Right lobe of liver (tissue), 6 donors: ENCODE results near the gene CYP4A11. TPM values are rescaled to one million over a fixed set of nuclear protein-coding genes. Genes with fewer than 3 reads are reported as not detected.
"Not testable (repeated sequence)": the region's sequence is repeated elsewhere in the genome, so short reads cannot be mapped to it uniquely, and the experiment has no call there.

ENCODE experiments used
- ATAC-seq, 4 donors: fragments of 200-7000 bp; cut with Tn5 transposase; one replicate each; pipeline ENCODE4 v1.9.1; 2020; ENCODE audit warnings: mild to moderate bottlenecking in 4 of 4, moderate library complexity in 4 of 4
- DNase-seq, 3 donors: peaks; one replicate each; pipeline ENCODE4 v3.0.0-alpha.2; 2020
- H3K27ac ChIP-seq, 3 donors: fragments of 200-600 bp; one replicate each; pipeline ENCODE4 v1.8.0; 2022
- H3K27me3 ChIP-seq, 2 donors: fragments of 200-600 bp; one replicate each; pipeline ENCODE4 v1.8.0; 2022
- H3K36me3 ChIP-seq, 4 donors: fragments of 200-600 bp; sonication (generic) in 1 of 4; one replicate each; pipeline versions ENCODE4 v1.5.1 to v1.8.0; 2017 to 2022; ENCODE audit warnings: control low read depth in 1 of 4
- H3K4me1 ChIP-seq, 4 donors: fragments of 200-600 bp; sonication (generic) in 1 of 4; one replicate each; pipeline versions ENCODE4 v1.5.1 to v1.8.0; 2017 to 2022; ENCODE audit warnings: control low read depth in 1 of 4
- H3K4me3 ChIP-seq, 3 donors: fragments of 200-600 bp; one replicate each; pipeline ENCODE4 v1.8.0; 2022
- H3K9me3 ChIP-seq, 4 donors: fragments of 200-600 bp; sonication (generic) in 1 of 4; one replicate each; pipeline versions ENCODE4 v1.5.1 to v1.8.0; 2017 to 2022; ENCODE audit warnings: control low read depth in 1 of 4
- POLR2A ChIP-seq: fragments of 450-650 bp; IDR thresholded peaks from one replicate; pipeline ENCODE4 v1.6.1; 2017; ENCODE audit warnings: antibody characterized with exemption, mild to moderate bottlenecking
- WGBS: methylation state at CpG from one replicate; pipeline ENCODE4 v1.1.6; 2018; ENCODE audit warnings: low coverage, low lambda C conversion rate; ENCODE audit not compliant: insufficient coverage; ENCODE audit errors: missing lambda C conversion rate; 5-methylcytosine and 5-hydroxymethylcytosine counted together
- intact Hi-C, 2 donors: fragments of 100-400 bp; cut with DNase I; formaldehyde crosslinking; loops; one replicate each; pipeline versions ENCODE4 v1.11.2 to v1.14.1; 2022
- total RNA-seq, 6 experiments: library from RNA; depleted of rRNA in 2 of 6; stranded (reverse); fragments of >200 nt in 2 of 6; fragmentation: NEBNext Ultra II Directional in 3 of 6; extraction: Animal tissue kit (Norgen Biotek cat#: 25700) in 3 of 6; gene quantifications; one replicate each; pipeline versions ENCODE4 v1.1.0 to v1.2.4, GENCODE V29; 2016 to 2023
- TF ChIP-seq, protein P1 (sequence below), 4 donors: fragments of 200-600 bp in 3 of 4; fragments of 450-650 bp in 1 of 4; IDR thresholded peaks; one replicate each; pipeline versions ENCODE4 v1.5.1 to v1.8.0; 2016 to 2022; ENCODE audit warnings: antibody characterized with exemption in 4 of 4, mild to moderate bottlenecking in 2 of 4
- donor health status: DM: no; HTN: yes; CAD: no.
- donor health status: DM: no; HTN: no; CAD: no.
- donor health status: DM: no; HTN: no; CAD: no.
- donor health status: DM: no; HTN: yes; CAD: no.
- donor health status: DM: no; HTN: yes; CAD: no.

Gene CYP4A11
- total RNA-seq, 6 experiments from 2014 or later = 176 to 676 (median 297) TPM

DNA sequence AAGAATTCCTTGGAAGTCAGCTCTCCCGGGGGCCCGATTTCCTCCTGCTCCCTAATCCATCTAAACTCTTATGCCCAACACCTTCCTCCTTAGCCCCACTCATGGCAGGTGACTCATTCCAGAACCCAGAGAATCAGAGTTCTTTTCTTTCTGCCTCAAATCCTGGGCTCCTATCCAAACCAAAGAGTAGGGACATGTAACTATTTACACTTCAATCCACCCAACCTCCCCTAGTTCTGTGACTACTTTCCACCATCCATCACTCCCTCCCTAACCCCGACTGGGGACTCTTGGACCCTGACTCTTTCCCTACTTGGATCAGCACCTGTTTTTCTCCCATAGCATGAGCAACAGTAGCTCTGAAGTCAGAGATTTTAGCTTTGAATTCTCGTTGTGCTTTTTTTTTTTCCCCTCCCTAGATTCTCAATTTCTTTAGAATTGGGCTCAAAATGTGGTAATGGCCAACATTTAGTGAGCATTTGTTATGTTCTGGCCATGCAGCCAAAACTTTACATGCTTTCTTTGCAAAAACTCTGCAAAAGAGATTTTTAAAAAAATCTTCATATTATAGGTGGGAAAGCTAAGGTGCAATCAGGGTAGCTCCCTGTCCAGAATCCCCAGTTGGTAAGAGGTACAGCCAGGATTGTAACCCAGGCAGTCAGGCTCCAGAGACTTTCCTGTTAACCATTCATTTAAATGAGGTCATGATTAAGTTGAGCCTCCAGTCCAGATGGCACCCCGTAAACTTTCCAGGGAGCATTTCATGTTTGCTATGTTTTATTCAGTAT lies 7.5 kb upstream of the CYP4A11 start:
- 16% methylated on average over 4 of the region's 5 CpGs for WGBS
- no peaks in the 10 kb centered on the region for H3K27me3 ChIP-seq
- peak; percentile 96 to 99 (median 98) for ATAC-seq

GRCh38 chr1:46947706-46948105 lies 6.4 kb upstream of the CYP4A11 start:
- intact Hi-C loops, H3K9me3 ChIP-seq, DNase-seq, H3K4me3 ChIP-seq, H3K27me3 ChIP-seq, H3K36me3 ChIP-seq: not testable (repeated sequence)
- ATAC-seq = peak in 1 of 4 donors; percentile 3
- Histone ChIP-seq H3K27ac (peak overlapping the region; percentile 26 to 71 (median 67)), H3K4me1 (peaks cover 0 to 43% (median 20%) of the 10 kb centered on the region in 4 donors)
- 50% methylated on average over 1 of the region's 2 CpGs for WGBS

More for the DNA sequence above, 7.5 kb upstream of the CYP4A11 start:
- Histone ChIP-seq H3K9me3 (no peaks in the 10 kb centered on the region), H3K36me3 (no peaks in the 10 kb centered on the region), H3K27ac (peak overlapping the region; percentile 51 to 79 (median 71)), H3K4me1 (peaks cover 0 to 40% (median 18%) of the 10 kb centered on the region in 4 donors), H3K4me3 (no peak overlapping the region)
- intact Hi-C loops = no loop called here
- TF ChIP-seq POLR2A = no peak
- TF ChIP-seq, protein P1, sequence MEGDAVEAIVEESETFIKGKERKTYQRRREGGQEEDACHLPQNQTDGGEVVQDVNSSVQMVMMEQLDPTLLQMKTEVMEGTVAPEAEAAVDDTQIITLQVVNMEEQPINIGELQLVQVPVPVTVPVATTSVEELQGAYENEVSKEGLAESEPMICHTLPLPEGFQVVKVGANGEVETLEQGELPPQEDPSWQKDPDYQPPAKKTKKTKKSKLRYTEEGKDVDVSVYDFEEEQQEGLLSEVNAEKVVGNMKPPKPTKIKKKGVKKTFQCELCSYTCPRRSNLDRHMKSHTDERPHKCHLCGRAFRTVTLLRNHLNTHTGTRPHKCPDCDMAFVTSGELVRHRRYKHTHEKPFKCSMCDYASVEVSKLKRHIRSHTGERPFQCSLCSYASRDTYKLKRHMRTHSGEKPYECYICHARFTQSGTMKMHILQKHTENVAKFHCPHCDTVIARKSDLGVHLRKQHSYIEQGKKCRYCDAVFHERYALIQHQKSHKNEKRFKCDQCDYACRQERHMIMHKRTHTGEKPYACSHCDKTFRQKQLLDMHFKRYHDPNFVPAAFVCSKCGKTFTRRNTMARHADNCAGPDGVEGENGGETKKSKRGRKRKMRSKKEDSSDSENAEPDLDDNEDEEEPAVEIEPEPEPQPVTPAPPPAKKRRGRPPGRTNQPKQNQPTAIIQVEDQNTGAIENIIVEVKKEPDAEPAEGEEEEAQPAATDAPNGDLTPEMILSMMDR (IDR thresholded peaks at IDR 0.05) = no peak
- DNase-seq = peak in 1 of 3 donors; percentile 58

GRCh38 chr1:46942086-46942485 lies 810 bp upstream of the CYP4A11 start:
- H3K4me1 ChIP-seq = peaks cover 0 to 30% (median 8%) of the 10 kb centered on the region in 4 donors
- H3K27ac ChIP-seq = peak overlapping the region in 2 of 3 donors; percentile 76 to 83
- ATAC-seq (peak; percentile 62 to 72 (median 68)), DNase-seq (no peak)
- H3K4me3 ChIP-seq = peak overlapping the region in 2 of 3 donors; percentile 63 to 67
- intact Hi-C loops = no loop called here
- TF ChIP-seq, protein P1 (IDR thresholded peaks at IDR 0.05) = no peak
- no peak for TF ChIP-seq POLR2A
- no peaks in the 10 kb centered on the region for H3K27me3 ChIP-seq
- H3K9me3 ChIP-seq = no peaks in the 10 kb centered on the region
- peaks cover 0 to 12% (median 5%) of the 10 kb centered on the region in 4 donors for H3K36me3 ChIP-seq

GRCh38 chr1:46940307-46940706 lies 969 bp downstream of the CYP4A11 start:
- intact Hi-C loops = no loop called here

More at GRCh38 chr1:46940307-46940706, 969 bp downstream of the CYP4A11 start:
- peak overlapping the region in 2 of 3 donors; percentile 76 to 83 for H3K27ac ChIP-seq
- no peaks in the 10 kb centered on the region for H3K27me3 ChIP-seq
- peaks cover 0 to 22% (median 9%) of the 10 kb centered on the region in 4 donors for H3K36me3 ChIP-seq
- H3K4me1 ChIP-seq = peaks cover 0 to 24% (median 5%) of the 10 kb centered on the region in 4 donors
- 30% methylated on average over 4 of the region's 7 CpGs for WGBS
- H3K4me3 ChIP-seq = peak overlapping the region; percentile 33 to 67 (median 63)
- ATAC-seq = peak; percentile 78 to 85 (median 80)
- no peaks in the 10 kb centered on the region for H3K9me3 ChIP-seq
- peak; percentile 83 to 92 (median 91) for DNase-seq
- TF ChIP-seq, protein P1 (IDR thresholded peaks at IDR 0.05) = peak in 1 of 4 donors; percentile 9
- TF ChIP-seq POLR2A = peak; percentile 78
